KOPT-K1 (cell line): Measurements from ENCODE around the gene AGA.

Experiments
- H3K27ac ChIP-seq: fragments of 200-600 bp; sonication (generic); 2 replicates; pipeline ENCODE4 v1.5.1; 2016; ENCODE audit warnings: antibody characterized with exemption, mild to moderate bottlenecking, low read depth, low read length; ENCODE audit not compliant: poor library complexity, severe bottlenecking
- H3K36me3 ChIP-seq: fragments of 200-600 bp; sonication (generic); 2 replicates; pipeline ENCODE4 v1.5.1; 2017; ENCODE audit warnings: antibody characterized with exemption, mild to moderate bottlenecking, low read length, moderate library complexity; ENCODE audit not compliant: insufficient read depth
- H3K9me3 ChIP-seq: fragments of 200-600 bp; sonication (generic); 2 replicates; pipeline ENCODE4 v1.5.1; 2017; ENCODE audit warnings: antibody characterized with exemption, low read length, mild to moderate bottlenecking; ENCODE audit not compliant: insufficient read depth, poor library complexity, severe bottlenecking

AGA gene

DNA sequence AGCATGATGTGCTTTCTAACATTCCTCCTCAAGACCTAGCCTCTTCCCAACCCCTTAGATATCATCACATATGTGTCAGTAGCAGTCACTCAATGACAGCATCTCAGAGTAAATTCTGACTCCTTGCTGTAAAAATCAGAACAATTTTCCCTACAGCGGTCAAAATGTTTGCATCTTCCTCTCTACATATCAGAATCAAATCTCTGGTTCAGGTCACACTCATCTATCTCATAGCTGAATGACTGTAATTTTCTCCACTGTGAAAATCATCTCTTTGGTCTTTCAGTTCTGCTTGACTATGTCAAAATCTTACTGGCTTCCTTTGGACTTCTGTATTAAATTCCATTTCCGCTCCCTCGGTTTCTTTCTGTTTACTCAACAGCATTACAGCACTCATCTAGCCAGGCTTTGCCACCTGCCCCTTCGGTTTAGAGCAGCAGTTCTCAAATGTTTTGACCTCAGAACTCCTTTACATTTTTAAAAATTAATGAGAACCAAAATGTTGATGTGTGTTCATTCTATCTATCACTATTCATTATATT lies 57.3 kb downstream of the AGA start:
- no peaks in the 10 kb centered on the region for H3K36me3 ChIP-seq

DNA sequence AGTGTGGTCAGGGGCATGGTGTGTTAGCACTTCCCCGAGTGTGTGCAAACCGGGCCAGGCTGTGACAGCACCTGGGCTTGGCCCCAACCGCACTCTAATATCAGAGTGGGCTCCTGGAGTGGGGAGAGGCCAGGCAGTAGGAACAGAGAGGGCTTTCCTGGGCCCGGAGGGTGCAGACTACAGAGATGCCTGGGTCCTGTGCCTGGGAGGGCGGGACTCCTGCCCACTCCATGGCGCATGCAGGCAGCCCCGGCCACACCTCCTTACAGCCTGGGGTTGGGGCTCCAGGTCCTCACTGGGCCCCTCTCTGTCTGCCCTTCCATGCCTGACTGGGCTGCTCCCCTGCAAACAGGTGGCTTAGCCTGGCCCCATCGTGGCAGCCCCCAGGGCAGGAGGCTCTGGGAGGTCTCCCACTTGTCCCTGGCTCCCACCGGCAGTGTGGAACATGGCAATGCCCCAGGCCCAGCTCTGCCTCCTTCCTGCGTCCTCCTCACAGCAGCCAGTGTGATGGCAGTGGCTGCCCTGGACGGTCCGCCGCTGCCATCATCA lies 60.4 kb downstream of the AGA start:
- Histone ChIP-seq H3K9me3 (no peaks in the 10 kb centered on the region), H3K36me3 (no peaks in the 10 kb centered on the region), H3K27ac (no peak overlapping the region)

More for the DNA sequence above, 57.3 kb downstream of the AGA start:
- Histone ChIP-seq H3K27ac (no peak overlapping the region), H3K9me3 (no peaks in the 10 kb centered on the region)
